Lung (tissue), 12 donors: Measurements from ENCODE around the gene XIST. TPM values are rescaled to one million over a fixed set of nuclear protein-coding genes. Genes with fewer than 3 reads are reported as not detected.

ENCODE experiments used
- ATAC-seq: fragments of 200-7000 bp; cut with Tn5 transposase; one replicate; pipeline ENCODE4 v1.9.1; 2020; ENCODE audit warnings: moderate number of reproducible peaks; ENCODE audit not compliant: insufficient read depth, low FRiP score
- DNase-seq, 3 donors: peaks; one replicate each; pipeline ENCODE4 v3.0.0-alpha.2; 2013 to 2017
- H3K27ac ChIP-seq, 2 donors: one replicate each; pipeline ENCODE4 v1.5.1; 2013; ENCODE audit warnings: mild to moderate bottlenecking in 2 of 2, moderate library complexity in 2 of 2, control low read depth in 1 of 2, inconsistent platforms in 1 of 2, low read depth in 1 of 2, low read length in 1 of 2
- H3K27me3 ChIP-seq, 3 donors: one replicate each; pipeline ENCODE4 v1.5.1; 2013; ENCODE audit warnings: low read length in 2 of 3; ENCODE audit not compliant: control insufficient read depth in 3 of 3, insufficient read depth in 3 of 3
- H3K36me3 ChIP-seq, 4 donors: one replicate each; pipeline ENCODE4 v1.5.1; 2013; ENCODE audit warnings: low read length in 4 of 4, mild to moderate bottlenecking in 1 of 4, moderate library complexity in 1 of 4; ENCODE audit not compliant: control insufficient read depth in 4 of 4, insufficient read depth in 4 of 4
- H3K4me1 ChIP-seq, 5 donors: one replicate each; pipeline ENCODE4 v1.5.1; 2013; ENCODE audit warnings: low read length in 5 of 5, mild to moderate bottlenecking in 2 of 5, moderate library complexity in 1 of 5; ENCODE audit not compliant: control insufficient read depth in 5 of 5, insufficient read depth in 5 of 5
- H3K4me3 ChIP-seq: one replicate; pipeline ENCODE4 v1.5.1; 2013; ENCODE audit warnings: mild to moderate bottlenecking, control low read depth, moderate library complexity
- H3K9ac ChIP-seq, 2 donors: one replicate each; pipeline ENCODE4 v1.5.1; 2013; ENCODE audit warnings: low read length in 2 of 2, control low read depth in 1 of 2; ENCODE audit not compliant: insufficient read depth in 1 of 2
- H3K9me3 ChIP-seq, 4 donors: one replicate each; pipeline ENCODE4 v1.5.1; 2013; ENCODE audit warnings: low read length in 3 of 4, mild to moderate bottlenecking in 1 of 4, moderate library complexity in 1 of 4; ENCODE audit not compliant: control insufficient read depth in 4 of 4, insufficient read depth in 3 of 4
- WGBS, 2 donors: extraction: QIAGEN DNeasy Blood & Tissue Kit; methylation state at CpG; one replicate each; pipeline ENCODE4 v1.1.7; 2013; 5-methylcytosine and 5-hydroxymethylcytosine counted together
- polyA plus RNA-seq, 2 donors: library from polyadenylated mRNA; stranded (reverse); fragments of 200-250 nt; gene quantifications; one replicate each; pipeline ENCODE4 v1.2.1, GENCODE V29; 2013
- total RNA-seq, 2 donors: library from RNA; depleted of rRNA in 1 of 2; stranded (reverse); fragments of >200 nt in 1 of 2; gene quantifications; one replicate each; pipeline ENCODE4 v1.2.1, GENCODE V29; 2014 to 2021
- TF ChIP-seq, protein P1 (sequence below): IDR thresholded peaks from 2 replicates; pipeline ENCODE4 v1.5.1; 2012; ENCODE audit warnings: mild to moderate bottlenecking; ENCODE audit errors: control extremely low read depth, extremely low read depth
- donor health status: control.
- donor health status: control.
- donor health status: Bipolar disorder and iron deficiency.
- donor health status: healthy.
- donor health status: DM: yes; HTN: yes; CAD: no.

The XIST gene
- total and polyA plus RNA-seq, 4 donors: 0.05 to 615 (median 230) TPM

DNA sequence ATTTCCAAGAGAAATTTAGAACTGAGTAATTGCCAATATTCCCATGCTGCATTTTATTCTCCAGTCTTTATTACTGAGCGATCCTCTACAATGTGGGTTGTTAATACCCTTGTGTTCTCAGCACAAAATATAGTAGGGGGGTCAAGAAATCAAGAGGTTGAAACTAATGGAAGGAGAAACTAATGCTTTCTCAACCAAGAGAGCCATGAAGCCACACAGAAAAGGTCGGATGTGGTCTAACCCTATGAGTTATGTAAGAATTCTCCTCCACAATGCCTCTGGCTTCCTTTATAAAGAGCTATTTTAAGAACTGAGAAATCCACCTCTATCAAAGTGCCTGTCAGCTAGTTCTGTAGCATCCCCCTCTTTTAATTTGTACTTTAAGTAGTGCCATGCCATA is 21.0 kb downstream of the XIST start:
- H3K27ac ChIP-seq: no peak overlapping the region
- no peaks in the 10 kb centered on the region for H3K9me3 ChIP-seq
- no peaks in the 10 kb centered on the region for H3K4me1 ChIP-seq
- peaks cover 0 to 34% (median 11%) of the 10 kb centered on the region in 4 donors for H3K36me3 ChIP-seq
- TF ChIP-seq, protein P1, sequence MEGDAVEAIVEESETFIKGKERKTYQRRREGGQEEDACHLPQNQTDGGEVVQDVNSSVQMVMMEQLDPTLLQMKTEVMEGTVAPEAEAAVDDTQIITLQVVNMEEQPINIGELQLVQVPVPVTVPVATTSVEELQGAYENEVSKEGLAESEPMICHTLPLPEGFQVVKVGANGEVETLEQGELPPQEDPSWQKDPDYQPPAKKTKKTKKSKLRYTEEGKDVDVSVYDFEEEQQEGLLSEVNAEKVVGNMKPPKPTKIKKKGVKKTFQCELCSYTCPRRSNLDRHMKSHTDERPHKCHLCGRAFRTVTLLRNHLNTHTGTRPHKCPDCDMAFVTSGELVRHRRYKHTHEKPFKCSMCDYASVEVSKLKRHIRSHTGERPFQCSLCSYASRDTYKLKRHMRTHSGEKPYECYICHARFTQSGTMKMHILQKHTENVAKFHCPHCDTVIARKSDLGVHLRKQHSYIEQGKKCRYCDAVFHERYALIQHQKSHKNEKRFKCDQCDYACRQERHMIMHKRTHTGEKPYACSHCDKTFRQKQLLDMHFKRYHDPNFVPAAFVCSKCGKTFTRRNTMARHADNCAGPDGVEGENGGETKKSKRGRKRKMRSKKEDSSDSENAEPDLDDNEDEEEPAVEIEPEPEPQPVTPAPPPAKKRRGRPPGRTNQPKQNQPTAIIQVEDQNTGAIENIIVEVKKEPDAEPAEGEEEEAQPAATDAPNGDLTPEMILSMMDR: no peak
- H3K4me3 ChIP-seq: no peak overlapping the region
- WGBS, 2 donors: 50 to 65% methylated on average over 2 of the region's 2 CpGs
- ATAC-seq (no peak), DNase-seq (no peak)
- no peak overlapping the region for H3K9ac ChIP-seq
- no peaks in the 10 kb centered on the region for H3K27me3 ChIP-seq

DNA sequence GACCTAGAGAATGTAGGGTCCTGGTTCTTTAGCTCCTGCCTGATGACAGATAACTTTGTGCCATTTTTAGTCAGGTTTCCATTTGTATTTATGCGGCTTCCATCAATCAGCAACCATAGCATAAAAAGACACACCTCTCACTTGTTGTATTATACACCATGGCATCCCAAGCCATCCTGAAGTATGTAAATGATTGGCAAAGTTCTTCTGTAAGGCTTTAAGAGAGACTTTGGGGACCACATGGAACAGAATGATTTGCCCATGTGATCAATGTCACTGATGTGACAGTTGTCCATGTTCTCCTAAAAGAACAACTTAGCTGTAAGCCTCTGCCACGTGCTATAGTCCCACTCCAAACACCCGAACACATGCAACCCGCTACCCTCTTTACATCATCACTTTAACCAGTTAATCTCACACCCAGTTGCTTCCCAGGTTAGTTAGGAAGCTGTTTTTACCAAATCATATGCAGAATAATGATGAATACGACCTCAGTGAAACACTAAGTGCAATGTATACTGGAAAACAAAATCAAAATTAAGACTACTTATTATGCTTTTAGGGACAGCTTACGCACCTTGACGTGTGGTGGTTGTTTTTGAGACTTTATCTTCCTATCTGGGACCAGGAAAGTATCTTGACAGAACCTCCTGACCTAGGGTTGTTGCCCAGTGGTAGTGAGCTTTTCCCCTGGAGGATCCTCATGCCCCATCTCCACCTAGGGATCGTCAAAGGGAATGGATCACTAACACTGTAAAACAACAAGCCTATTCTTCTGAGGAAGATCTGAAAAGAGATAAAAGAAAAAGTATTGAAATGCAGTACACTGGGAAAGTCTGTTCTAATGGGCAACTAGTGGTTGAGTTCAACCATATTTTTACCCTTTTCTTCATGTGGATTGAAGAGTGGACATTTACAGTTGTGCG is 21.8 kb downstream of the XIST start:
- H3K9me3 ChIP-seq: no peaks in the 10 kb centered on the region
- TF ChIP-seq, protein P1: no peak
- no peaks in the 10 kb centered on the region for H3K27me3 ChIP-seq
- 87 to 90% methylated on average over 9 of the region's 9 CpGs for WGBS, 2 donors
- no peaks in the 10 kb centered on the region for H3K4me1 ChIP-seq
- DNase-seq (no peak), ATAC-seq (no peak)
- no peak overlapping the region for H3K9ac ChIP-seq
- H3K36me3 ChIP-seq: peaks cover 0 to 37% (median 13%) of the 10 kb centered on the region in 4 donors
- no peak overlapping the region for H3K4me3 ChIP-seq
- H3K27ac ChIP-seq: no peak overlapping the region

DNA sequence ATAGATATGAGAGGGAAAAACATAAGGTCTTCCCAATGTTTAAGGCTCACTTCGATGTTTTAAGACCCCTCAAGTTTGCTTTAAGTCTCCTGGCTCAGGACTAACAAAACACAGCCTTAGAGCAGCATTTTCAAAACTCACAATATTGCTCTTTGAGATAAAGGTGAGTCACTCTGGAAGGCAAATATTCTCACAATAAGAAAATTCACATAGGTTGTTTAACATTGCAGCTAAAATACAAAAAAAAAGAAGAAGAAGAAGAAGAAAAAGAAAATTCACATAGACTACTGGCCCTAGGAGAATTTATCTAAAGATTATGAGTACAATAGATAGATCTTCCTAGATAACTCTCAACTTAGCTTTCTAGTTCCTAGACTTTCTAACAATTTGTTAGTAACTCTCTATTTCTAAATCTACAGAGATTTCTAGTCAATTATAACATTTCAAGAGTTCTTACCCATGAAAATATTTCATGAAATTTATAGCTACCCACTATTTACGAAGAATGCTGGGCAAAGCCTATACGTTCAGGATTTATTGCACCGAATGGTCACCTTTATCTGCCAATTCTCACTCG is 22.5 kb downstream of the XIST start:
- Histone ChIP-seq H3K9ac (no peak overlapping the region), H3K36me3 (peaks cover 0 to 34% (median 13%) of the 10 kb centered on the region in 4 donors), H3K4me3 (no peak overlapping the region), H3K9me3 (no peaks in the 10 kb centered on the region), H3K4me1 (no peaks in the 10 kb centered on the region), H3K27ac (no peak overlapping the region), H3K27me3 (no peaks in the 10 kb centered on the region)
- TF ChIP-seq, protein P1: no peak
- ATAC-seq (no peak), DNase-seq (no peak)
- WGBS, 2 donors: 89 to 94% methylated on average over 5 of the region's 5 CpGs
